IMR-90 (cell line): ENCODE measurements around the gene NEUROD2.

Experiments used
- MXI1 ChIP-seq: IDR thresholded peaks from 2 replicates; pipeline ENCODE4 v1.6.1; 2012; ENCODE audit warnings: low read depth, mild to moderate bottlenecking, low read length, moderate library complexity, borderline replicate concordance
- POLR2A ChIP-seq: IDR thresholded peaks from 2 replicates; pipeline ENCODE4 v1.6.1; 2012; ENCODE audit warnings: mild to moderate bottlenecking, low read depth, low read length

- TF ChIP-seq POLR2A (no peak), MXI1 (no peak)
Observed at GRCh38 chr17:39638317-39638716, 30.6 kb upstream of the NEUROD2 start.
